SK-N-MC (cell line): Measurements from ENCODE around the gene ATAD3A.

Experiments used
- DNase-seq: peaks from one replicate; pipeline ENCODE4 v3.0.0-alpha.2; 2011; ENCODE audit warnings: low read depth, low spot score
- H3K27ac ChIP-seq: fragments of 200-600 bp; sonication (generic); 2 replicates; pipeline ENCODE4 v1.5.1; 2016; ENCODE audit warnings: mixed run types
- H3K36me3 ChIP-seq: fragments of 200-600 bp; sonication (generic); 2 replicates; pipeline ENCODE4 v1.6.1; 2017; ENCODE audit warnings: antibody characterized with exemption, low read length, mixed read lengths; ENCODE audit not compliant: insufficient read depth
- H3K4me3 ChIP-seq: fragments of 200-600 bp; sonication (generic); 2 replicates; pipeline ENCODE4 v1.5.1; 2016
- H3K9ac ChIP-seq: fragments of 200-600 bp; sonication (generic); 2 replicates; pipeline ENCODE4 v1.8.0; 2017; ENCODE audit warnings: mixed run types, mixed read lengths; ENCODE audit not compliant: insufficient read length
- H3K9me3 ChIP-seq: fragments of 200-600 bp; sonication (generic); 2 replicates; pipeline ENCODE4 v1.6.1; 2017; ENCODE audit warnings: low read depth, mild to moderate bottlenecking, antibody characterized with exemption, low read length, moderate library complexity, mixed read lengths
- EZH2 ChIP-seq: fragments of 200-600 bp; sonication (generic); IDR thresholded peaks from one replicate; pipeline ENCODE4 v1.6.1; 2017; ENCODE audit warnings: antibody characterized with exemption
- FOXP2 ChIP-seq: optimal IDR thresholded peaks from 2 replicates; pipeline ENCODE3; 2011; ENCODE audit warnings: mild to moderate bottlenecking, moderate library complexity; ENCODE audit not compliant: insufficient read depth; ENCODE audit errors: extremely low read length, control extremely low read depth
- POLR2AphosphoS5 ChIP-seq: IDR thresholded peaks from 2 replicates; pipeline ENCODE4 v1.6.1; 2012; ENCODE audit warnings: mild to moderate bottlenecking, low read depth, low read length, borderline replicate concordance

Gene ATAD3A

GRCh38 chr1:1558591-1558990 lies 46.6 kb downstream of the ATAD3A start:
- no peak overlapping the region for H3K9ac ChIP-seq
- peaks cover 21% of the 10 kb centered on the region for H3K36me3 ChIP-seq
- H3K27ac ChIP-seq, result peak overlapping the region; percentile 7
- TF ChIP-seq FOXP2 (no peak), POLR2AphosphoS5 (no peak), EZH2 (no peak)
- DNase-seq, result no peak
- H3K9me3 ChIP-seq, result no peaks in the 10 kb centered on the region
- no peak overlapping the region for H3K4me3 ChIP-seq

DNA sequence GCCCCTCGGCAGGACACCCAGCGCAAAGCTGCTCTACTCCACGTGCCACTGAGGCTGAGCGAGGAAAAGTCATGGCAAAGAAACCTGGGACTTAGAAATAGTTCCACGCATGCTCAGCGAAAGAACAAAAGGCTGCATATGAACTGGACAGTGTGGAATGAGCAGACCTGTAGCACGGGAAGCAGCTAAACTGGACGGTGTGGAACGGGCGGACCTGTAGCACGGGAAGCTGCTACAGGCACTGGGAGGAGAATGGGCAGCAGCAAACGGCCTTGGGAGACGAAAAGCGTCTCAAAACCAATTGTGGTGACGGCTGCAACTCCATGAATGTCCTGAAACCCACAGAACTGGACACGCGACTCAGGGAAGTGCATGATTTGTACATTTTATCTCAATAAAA lies 47.1 kb downstream of the ATAD3A start:
- H3K9me3 ChIP-seq, result no peaks in the 10 kb centered on the region
- TF ChIP-seq POLR2AphosphoS5 (no peak), EZH2 (no peak), FOXP2 (no peak)
- peaks cover 26% of the 10 kb centered on the region for H3K36me3 ChIP-seq
- no peak overlapping the region for H3K9ac ChIP-seq
- DNase-seq, result no peak
- H3K4me3 ChIP-seq, result no peak overlapping the region
- H3K27ac ChIP-seq, result peak overlapping the region; percentile 7; the same call in 1 of the 2 replicates

GRCh38 chr1:1560178-1560577 lies 48.2 kb downstream of the ATAD3A start:
- TF ChIP-seq FOXP2 (no peak), EZH2 (no peak), POLR2AphosphoS5 (no peak)
- Histone ChIP-seq H3K4me3 (no peak overlapping the region), H3K36me3 (peaks cover 35% of the 10 kb centered on the region), H3K9me3 (no peaks in the 10 kb centered on the region), H3K9ac (no peak overlapping the region), H3K27ac (no peak overlapping the region)
- DNase-seq, result no peak

DNA sequence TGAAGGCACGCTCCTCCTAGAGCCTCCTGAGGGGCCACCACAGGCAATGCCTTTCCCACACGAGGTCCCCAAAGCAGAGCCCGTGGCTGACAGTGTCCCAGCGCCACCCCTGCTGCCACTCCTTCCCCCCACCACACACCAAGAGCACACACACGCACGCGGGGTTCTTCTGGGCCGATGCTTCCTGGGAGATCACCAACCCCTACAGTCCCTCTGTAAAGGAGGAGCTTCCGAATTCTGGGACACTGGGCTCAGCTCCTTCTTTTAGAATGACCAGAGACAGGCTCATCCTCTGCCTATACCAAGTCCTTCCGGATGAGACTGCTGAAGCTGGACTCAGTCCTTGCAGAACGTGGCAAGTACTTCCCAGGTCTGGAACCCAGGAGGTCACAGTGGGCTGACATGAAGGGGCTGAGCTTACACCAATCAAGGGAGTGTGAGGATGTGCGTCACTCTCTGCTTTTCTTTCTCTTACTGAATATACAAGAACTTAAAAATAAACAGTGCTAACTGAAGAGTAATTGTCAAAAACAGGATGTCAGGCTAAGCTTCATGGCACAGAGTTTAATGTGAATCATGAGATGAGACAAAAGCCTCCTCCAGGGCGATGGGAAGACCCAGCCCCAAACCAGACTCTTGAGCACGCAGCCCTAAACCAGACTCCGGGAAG lies 50.0 kb downstream of the ATAD3A start:
- H3K4me3 ChIP-seq, result no peak overlapping the region
- no peak overlapping the region for H3K9ac ChIP-seq
- no peaks in the 10 kb centered on the region for H3K9me3 ChIP-seq
- no peak overlapping the region for H3K27ac ChIP-seq
- peaks cover 47% of the 10 kb centered on the region for H3K36me3 ChIP-seq
- no peak for DNase-seq
- no peak for TF ChIP-seq FOXP2
- no peak for TF ChIP-seq POLR2AphosphoS5
- no peak for TF ChIP-seq EZH2

GRCh38 chr1:1562556-1563195 lies 50.7 kb downstream of the ATAD3A start:
- no peak overlapping the region for H3K27ac ChIP-seq
- no peak for TF ChIP-seq EZH2
- TF ChIP-seq POLR2AphosphoS5, result no peak
- no peak for TF ChIP-seq FOXP2
- H3K36me3 ChIP-seq, result peaks cover 51% of the 10 kb centered on the region
- H3K4me3 ChIP-seq, result no peak overlapping the region
- no peak for DNase-seq
- no peak overlapping the region for H3K9ac ChIP-seq
- no peaks in the 10 kb centered on the region for H3K9me3 ChIP-seq

- no peak overlapping the region for H3K27ac ChIP-seq
- TF ChIP-seq POLR2AphosphoS5 (no peak), EZH2 (no peak)
- peaks cover 56% of the 10 kb centered on the region for H3K36me3 ChIP-seq
- H3K4me3 ChIP-seq, result no peak overlapping the region
- no peak for DNase-seq
- H3K9ac ChIP-seq, result no peak overlapping the region
- no peaks in the 10 kb centered on the region for H3K9me3 ChIP-seq
Measured at GRCh38 chr1:1563688-1564087, 51.7 kb downstream of the ATAD3A start.

GRCh38 chr1:1564268-1564667 lies 52.3 kb downstream of the ATAD3A start:
- Histone ChIP-seq H3K4me3 (no peak overlapping the region), H3K27ac (no peak overlapping the region), H3K9me3 (no peaks in the 10 kb centered on the region), H3K9ac (no peak overlapping the region), H3K36me3 (peaks cover 58% of the 10 kb centered on the region)
- TF ChIP-seq FOXP2 (no peak), POLR2AphosphoS5 (no peak), EZH2 (no peak)
- DNase-seq, result no peak

DNA sequence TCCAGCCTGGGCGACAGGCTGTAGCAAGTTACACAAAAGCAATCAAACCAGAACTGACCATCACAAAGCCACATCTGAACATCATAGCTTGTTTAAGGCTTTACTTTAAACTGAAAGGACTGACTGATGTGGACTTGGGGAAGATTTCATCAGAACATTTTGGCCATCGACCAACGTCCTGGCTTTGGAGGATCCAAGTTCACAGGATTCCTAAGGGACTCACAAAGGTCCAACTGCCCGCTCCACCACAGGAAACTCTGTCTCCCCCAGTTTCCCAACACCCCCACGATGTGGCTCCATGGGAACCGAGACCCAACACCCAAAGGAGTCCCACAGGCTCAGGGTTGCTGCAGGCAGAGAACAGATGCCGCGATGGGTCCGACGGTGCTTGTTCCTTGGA lies 53.4 kb downstream of the ATAD3A start:
- H3K9ac ChIP-seq, result no peak overlapping the region
- TF ChIP-seq FOXP2 (no peak), EZH2 (no peak), POLR2AphosphoS5 (no peak)
- H3K9me3 ChIP-seq, result no peaks in the 10 kb centered on the region
- no peak for DNase-seq
- no peak overlapping the region for H3K4me3 ChIP-seq
- H3K27ac ChIP-seq, result no peak overlapping the region
- H3K36me3 ChIP-seq, result peaks cover 69% of the 10 kb centered on the region
